Activated naive CD4-positive, alpha-beta T cell treated with anti-CD3 and anti-CD28 coated beads for 36 hours (primary cell): ENCODE data around the gene MBD3L5. TPM values are rescaled to one million over a fixed set of nuclear protein-coding genes. Genes with fewer than 3 reads are reported as not detected.
"Not testable (repeated sequence)": the region's sequence is repeated elsewhere in the genome, so short reads cannot be mapped to it uniquely, and the experiment has no call there.

Source experiments
- CTCF ChIA-PET: fragments of 350-600 bp; sonication (Branson Sonifier 250); formaldehyde crosslinking; loops from one replicate; lab custom pipeline; 2021; ENCODE audit warnings: antibody characterized with exemption; lab: Charles Lee
- DNase-seq: peaks from one replicate; pipeline ENCODE4 v3.0.0-alpha.2; 2020
- H3K27ac Mint-ChIP-seq: one replicate; pipeline ENCODE4 v1.8.0; 2021; ENCODE audit warnings: mild to moderate bottlenecking, mixed read lengths
- H3K27me3 Mint-ChIP-seq: one replicate; pipeline ENCODE4 v1.8.0; 2021; ENCODE audit warnings: low read depth, mixed read lengths
- H3K36me3 Mint-ChIP-seq: one replicate; pipeline ENCODE4 v1.8.0; 2021; ENCODE audit warnings: low read depth, mixed read lengths
- H3K4me1 Mint-ChIP-seq: one replicate; pipeline ENCODE4 v1.8.0; 2021; ENCODE audit warnings: low read depth, mixed read lengths
- H3K4me3 Mint-ChIP-seq: one replicate; pipeline ENCODE4 v1.8.0; 2021; ENCODE audit warnings: mild to moderate bottlenecking, moderate library complexity, mixed read lengths
- H3K9me3 Mint-ChIP-seq: one replicate; pipeline ENCODE4 v1.8.0; 2021; ENCODE audit warnings: mixed read lengths
- intact Hi-C: fragments of 100-400 bp; cut with micrococcal nuclease; formaldehyde crosslinking; loops from one replicate; pipeline ENCODE4 v1.15.1; 2023
- total RNA-seq, 2 experiments: library from RNA; stranded (reverse); gene quantifications; one replicate each; pipeline ENCODE4 v1.2.3, GENCODE V29; 2021

The MBD3L5 gene
- total RNA-seq, 2 experiments from 2014 or later, result not detected

GRCh38 chr19:7007859-7008258 is 22.5 kb upstream of the MBD3L5 start:
- H3K9me3 Mint-ChIP-seq, result no peaks in the 10 kb centered on the region
- H3K36me3 Mint-ChIP-seq, result no peaks in the 10 kb centered on the region
- H3K27me3 Mint-ChIP-seq, result no peaks in the 10 kb centered on the region
- DNase-seq, result no peak
- CTCF ChIA-PET, result no interaction called here
- no peak overlapping the region for H3K27ac Mint-ChIP-seq
- H3K4me1 Mint-ChIP-seq, result peaks cover 50% of the 10 kb centered on the region
- no peak overlapping the region for H3K4me3 Mint-ChIP-seq
- intact Hi-C loops, result no loop called here

GRCh38 chr19:7010722-7011593 is 19.4 kb upstream of the MBD3L5 start:
- no peaks in the 10 kb centered on the region for H3K27me3 Mint-ChIP-seq

DNA sequence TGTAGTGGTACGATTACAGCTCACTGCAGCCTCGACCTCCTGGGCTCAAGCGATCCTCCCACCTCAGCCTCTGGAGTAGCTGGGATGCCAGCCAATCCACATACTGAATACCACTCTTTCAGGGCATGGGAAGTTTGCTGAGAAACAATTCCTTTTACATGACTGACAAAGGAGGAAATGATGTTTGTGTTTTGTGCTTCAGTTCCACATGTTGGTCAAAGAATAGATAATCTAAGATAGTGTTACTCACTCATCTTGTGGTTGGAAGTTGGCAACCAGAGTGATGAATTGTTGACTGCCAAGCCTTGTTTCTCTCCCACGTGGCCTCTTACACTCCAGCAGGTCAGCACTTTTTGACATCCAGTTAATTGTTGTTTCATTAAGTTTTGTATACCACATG is 16.7 kb upstream of the MBD3L5 start:
- CTCF ChIA-PET, result interaction anchor here (0.6 kb wide), 2 partner anchors 68 to 100 kb away, joined by 4 read pairs; no protein-coding TSS in a partner anchor
- no peak overlapping the region for H3K4me3 Mint-ChIP-seq
- H3K27ac Mint-ChIP-seq, result no peak overlapping the region
- DNase-seq, result peak; percentile 36
- peaks cover 37% of the 10 kb centered on the region for H3K4me1 Mint-ChIP-seq
- H3K27me3 Mint-ChIP-seq, result no peaks in the 10 kb centered on the region
- no peaks in the 10 kb centered on the region for H3K36me3 Mint-ChIP-seq
- intact Hi-C loops, result no loop called here
- no peaks in the 10 kb centered on the region for H3K9me3 Mint-ChIP-seq

More at GRCh38 chr19:7010722-7011593, 19.4 kb upstream of the MBD3L5 start:
- no peak overlapping the region for H3K4me3 Mint-ChIP-seq
- no peaks in the 10 kb centered on the region for H3K9me3 Mint-ChIP-seq
- CTCF ChIA-PET, result interaction anchor here (0.6 kb wide), 1 partner anchor 147 kb away, joined by 3 read pairs; no protein-coding TSS in a partner anchor
- H3K4me1 Mint-ChIP-seq, result peaks cover 55% of the 10 kb centered on the region
- H3K36me3 Mint-ChIP-seq, result no peaks in the 10 kb centered on the region
- peak; percentile 72 for DNase-seq
- H3K27ac Mint-ChIP-seq, result peak overlapping the region; percentile 88
- intact Hi-C loops, result no loop called here

- no peak for DNase-seq
- Mint-ChIP-seq H3K4me1 (peaks cover 3% of the 10 kb centered on the region), H3K9me3 (no peaks in the 10 kb centered on the region), H3K27me3 (no peaks in the 10 kb centered on the region), H3K36me3 (no peaks in the 10 kb centered on the region), H3K27ac (no peak overlapping the region), H3K4me3 (no peak overlapping the region)
- CTCF ChIA-PET, result no interaction called here
- intact Hi-C loops, result no loop called here
These were observed 11.6 kb upstream of the MBD3L5 start for GRCh38 chr19:7018828-7019227.

- H3K27ac Mint-ChIP-seq, H3K9me3 Mint-ChIP-seq, CTCF ChIA-PET, intact Hi-C loops, DNase-seq, H3K27me3 Mint-ChIP-seq, H3K36me3 Mint-ChIP-seq, H3K4me3 Mint-ChIP-seq, H3K4me1 Mint-ChIP-seq: not testable (repeated sequence)
These were observed 9.0 kb upstream of the MBD3L5 start, which contains the start of gene MBD3L2B for GRCh38 chr19:7021331-7021730. TSS of gene MBD3L2B (minus strand) at chr19:7021431. CDS start at chr19:7021397, 34 bp downstream.

DNA sequence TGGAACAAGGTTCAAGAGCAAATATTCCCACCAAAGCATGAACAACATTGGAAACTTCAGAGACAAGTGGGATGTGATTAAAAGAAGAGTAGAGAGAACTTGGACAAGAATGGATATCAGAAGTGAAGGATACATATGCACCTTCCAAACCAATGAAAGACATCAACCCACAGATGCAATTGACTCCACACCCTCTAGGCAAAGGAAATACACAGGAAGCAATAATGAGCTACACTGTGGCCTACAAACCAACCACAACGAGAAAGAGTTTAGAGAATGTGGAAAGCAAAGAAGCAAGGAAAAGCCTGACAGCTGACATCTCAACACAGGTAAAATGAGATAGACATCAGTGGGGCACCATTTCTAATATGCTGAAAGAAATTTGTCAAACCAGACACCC is 1.6 kb upstream of the MBD3L5 start:
- H3K4me1 Mint-ChIP-seq, H3K36me3 Mint-ChIP-seq, H3K4me3 Mint-ChIP-seq, DNase-seq, CTCF ChIA-PET, intact Hi-C loops, H3K27me3 Mint-ChIP-seq, H3K9me3 Mint-ChIP-seq, H3K27ac Mint-ChIP-seq: not testable (repeated sequence)

DNA sequence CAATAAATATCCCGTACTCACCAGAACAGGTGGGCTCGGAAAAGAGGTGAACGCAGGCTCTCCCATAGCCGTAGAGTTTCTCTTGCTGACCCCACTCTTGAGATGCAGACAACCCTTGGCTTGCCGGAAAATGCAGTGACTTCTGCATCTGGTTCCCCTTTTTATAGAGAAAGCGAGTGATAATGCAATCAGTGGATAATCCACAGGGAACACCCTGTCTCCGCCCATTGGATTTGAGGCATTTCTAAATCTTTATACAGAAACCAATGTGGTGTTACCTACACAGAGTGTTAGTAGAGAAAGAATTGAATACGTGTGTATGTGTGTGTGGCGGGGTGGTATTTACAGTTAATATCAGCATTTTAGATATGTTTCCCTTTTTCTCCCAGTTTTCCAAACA is 9.7 kb downstream of the MBD3L5 start, which contains the start of gene MBD3L4:
TSS of gene MBD3L4 (minus strand) at position 101 of the 400 bp plus-strand sequence. CDS start at position 66, 35 bp downstream.
- H3K4me1 Mint-ChIP-seq, H3K4me3 Mint-ChIP-seq, DNase-seq, intact Hi-C loops, H3K27me3 Mint-ChIP-seq, H3K36me3 Mint-ChIP-seq, H3K27ac Mint-ChIP-seq, H3K9me3 Mint-ChIP-seq, CTCF ChIA-PET: not testable (repeated sequence)

- DNase-seq, H3K27ac Mint-ChIP-seq, CTCF ChIA-PET, H3K4me1 Mint-ChIP-seq, H3K9me3 Mint-ChIP-seq, intact Hi-C loops, H3K27me3 Mint-ChIP-seq, H3K4me3 Mint-ChIP-seq, H3K36me3 Mint-ChIP-seq: not testable (repeated sequence)
These were observed 11.2 kb downstream of the MBD3L5 start for GRCh38 chr19:7041563-7041962.

DNA sequence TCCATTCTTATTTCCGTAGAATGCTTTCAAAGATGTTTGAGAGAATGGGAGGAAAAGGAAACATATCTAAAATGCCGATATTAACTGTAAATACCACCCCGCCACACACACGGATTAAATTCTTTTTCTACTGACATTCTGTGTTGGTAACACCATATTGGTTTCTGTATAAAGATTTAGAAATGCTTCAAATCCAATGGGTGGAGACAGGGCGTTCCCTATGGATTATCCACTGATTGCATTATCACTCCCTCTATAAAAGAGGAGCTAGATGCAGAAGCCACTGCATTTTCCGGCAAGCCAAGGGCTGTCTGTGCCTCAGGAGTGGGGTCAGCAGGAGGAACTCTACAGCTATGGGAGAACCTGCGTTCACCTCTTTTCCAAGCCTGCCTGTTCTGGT is 18.6 kb downstream of the MBD3L5 start, which contains the start of gene MBD3L2:
TSS of gene MBD3L2 (plus strand) at position 301 of the 400 bp plus-strand sequence. CDS start at position 354, 53 bp downstream.
- H3K36me3 Mint-ChIP-seq, H3K4me3 Mint-ChIP-seq, H3K27ac Mint-ChIP-seq, intact Hi-C loops, CTCF ChIA-PET, H3K9me3 Mint-ChIP-seq, H3K4me1 Mint-ChIP-seq, DNase-seq, H3K27me3 Mint-ChIP-seq: not testable (repeated sequence)

GRCh38 chr19:7051421-7051820 is 21.0 kb downstream of the MBD3L5 start:
- intact Hi-C loops, H3K36me3 Mint-ChIP-seq, CTCF ChIA-PET, H3K27me3 Mint-ChIP-seq, H3K4me1 Mint-ChIP-seq, H3K27ac Mint-ChIP-seq, H3K4me3 Mint-ChIP-seq, H3K9me3 Mint-ChIP-seq, DNase-seq: not testable (repeated sequence)

DNA sequence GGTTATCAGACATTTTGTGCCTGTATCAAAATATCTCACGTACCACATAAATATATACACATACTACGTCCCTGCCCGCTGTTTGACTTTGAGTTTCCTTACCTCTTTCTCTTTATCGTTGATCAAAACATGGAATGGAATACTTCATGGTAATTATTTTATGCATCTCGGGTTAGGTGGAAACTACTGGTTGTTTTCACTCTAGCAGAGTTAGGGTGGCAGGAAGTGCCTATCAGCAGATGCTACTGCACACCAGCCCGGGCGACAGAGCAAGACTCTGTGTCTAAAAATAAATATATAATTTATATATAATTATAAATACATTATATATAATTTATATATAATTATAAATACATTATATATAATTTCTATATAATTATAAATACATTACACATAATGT is 22.5 kb downstream of the MBD3L5 start:
- CTCF ChIA-PET, DNase-seq, H3K36me3 Mint-ChIP-seq, H3K9me3 Mint-ChIP-seq, H3K27ac Mint-ChIP-seq, intact Hi-C loops, H3K27me3 Mint-ChIP-seq, H3K4me3 Mint-ChIP-seq, H3K4me1 Mint-ChIP-seq: not testable (repeated sequence)

DNA sequence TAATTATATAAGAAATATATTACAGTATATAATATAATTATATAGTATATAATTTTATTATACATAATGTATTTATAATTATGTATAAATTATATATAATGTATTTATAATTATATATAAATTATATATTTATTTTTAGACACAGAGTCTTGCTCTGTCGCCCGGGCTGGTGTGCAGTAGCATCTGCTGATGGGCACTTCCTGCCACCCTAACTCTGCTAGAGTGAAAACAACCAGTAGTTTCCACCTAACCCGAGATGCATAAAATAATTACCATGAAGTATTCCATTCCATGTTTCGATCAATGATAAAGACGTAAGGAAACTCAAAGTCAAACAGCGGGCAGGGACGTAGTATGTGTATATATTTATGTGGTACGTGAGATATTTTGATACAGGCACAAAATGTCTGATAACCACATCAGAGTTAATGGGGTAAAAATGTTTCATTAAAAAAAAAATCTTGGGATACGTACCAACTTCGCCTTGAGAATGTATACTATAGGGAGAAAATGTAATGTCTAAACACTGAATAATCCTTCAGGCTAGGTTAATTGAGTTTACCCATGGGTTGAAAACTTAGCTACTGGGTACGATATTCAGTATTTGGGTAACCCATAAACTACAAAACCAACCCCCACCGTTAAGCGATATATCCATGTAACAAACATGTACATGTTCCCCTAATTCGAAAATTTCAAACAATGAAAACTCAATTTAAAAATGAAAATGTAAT is 24.4 kb downstream of the MBD3L5 start:
- H3K27me3 Mint-ChIP-seq, H3K4me3 Mint-ChIP-seq, CTCF ChIA-PET: not testable (repeated sequence)

More for the DNA sequence above, 24.4 kb downstream of the MBD3L5 start:
- H3K4me1 Mint-ChIP-seq, H3K36me3 Mint-ChIP-seq, intact Hi-C loops, H3K9me3 Mint-ChIP-seq, DNase-seq, H3K27ac Mint-ChIP-seq: not testable (repeated sequence)
